Mesodermal cell (in vitro differentiated cells): ENCODE measurements around the gene GLDC.
"Not testable (repeated sequence)": the region's sequence is repeated elsewhere in the genome, so short reads cannot be mapped to it uniquely, and the experiment has no call there.

Source experiments
- H3K27ac ChIP-seq: 2 replicates; pipeline ENCODE4 v1.7.0; 2013; ENCODE audit warnings: mild to moderate bottlenecking, low read depth, low read length, moderate library complexity; ENCODE audit not compliant: severe bottlenecking
- H3K36me3 ChIP-seq: 2 replicates; pipeline ENCODE4 v1.7.1; 2013; ENCODE audit warnings: mild to moderate bottlenecking, low read length, moderate library complexity; ENCODE audit not compliant: control insufficient read depth, insufficient read depth
- H3K4me1 ChIP-seq: one replicate; pipeline ENCODE4 v1.7.1; 2013; ENCODE audit warnings: mild to moderate bottlenecking, low read length; ENCODE audit not compliant: insufficient read depth, control insufficient read depth, poor library complexity, severe bottlenecking
- H3K4me3 ChIP-seq: 2 replicates; pipeline ENCODE4 v1.7.0; 2013; ENCODE audit warnings: low read length, control low read depth, mild to moderate bottlenecking; ENCODE audit not compliant: insufficient read depth, poor library complexity, severe bottlenecking; ENCODE audit errors: extremely low read depth
- H3K9me3 ChIP-seq: 2 replicates; pipeline ENCODE4 v1.7.1; 2013; ENCODE audit warnings: mild to moderate bottlenecking, low read length, moderate library complexity; ENCODE audit not compliant: control insufficient read depth
- WGBS, 2 experiments: methylation state at CpG; one replicate each; pipeline ENCODE4 v1.1.5; 2013; ENCODE audit warnings: missing lambda C conversion rate in 2 of 2; ENCODE audit not compliant: insufficient coverage in 2 of 2; 5-methylcytosine and 5-hydroxymethylcytosine counted together

Gene GLDC

GRCh38 chr9:6551136-6551535 is 94.4 kb downstream of the GLDC start:
- no peak overlapping the region for H3K4me3 ChIP-seq
- H3K9me3 ChIP-seq: no peaks in the 10 kb centered on the region
- H3K27ac ChIP-seq: no peak overlapping the region
- WGBS, 2 experiments: no CpG with 5 or more reads among the region's 2 CpGs
- peaks cover 27% of the 10 kb centered on the region for H3K4me1 ChIP-seq
- H3K36me3 ChIP-seq: no peaks in the 10 kb centered on the region

DNA sequence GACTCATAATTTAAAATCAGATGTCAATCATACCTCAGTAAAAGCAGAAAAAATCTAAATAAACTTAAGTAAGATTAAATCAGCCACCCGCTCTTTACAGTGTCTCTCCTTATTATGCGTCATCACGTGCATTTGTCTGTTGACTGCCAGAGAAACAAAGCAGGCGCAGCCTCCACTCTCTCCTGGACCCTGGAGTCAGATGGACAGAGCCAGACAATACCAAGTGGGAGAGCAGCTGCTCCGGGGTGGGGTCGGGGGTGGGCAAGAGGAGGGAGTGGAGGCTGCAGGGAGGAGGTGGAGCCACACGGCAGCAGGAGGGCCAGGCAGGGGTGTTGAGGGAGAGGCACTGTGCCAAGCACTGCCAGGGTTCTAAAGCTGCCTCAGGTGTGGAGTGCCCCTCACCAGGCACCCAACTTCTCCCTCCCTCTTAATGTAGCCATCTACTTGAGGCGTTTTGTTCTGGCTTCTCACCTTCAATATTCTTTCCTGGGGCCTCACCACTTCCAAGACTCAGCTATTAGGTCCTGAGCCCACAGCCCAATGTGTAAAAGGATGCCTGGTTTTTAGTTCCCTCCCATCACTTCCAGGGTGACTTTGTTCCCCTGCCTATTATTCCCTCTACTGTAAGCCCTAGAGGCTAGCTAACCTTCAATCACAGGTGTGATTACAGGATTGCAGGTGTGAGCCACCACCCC is 96.3 kb downstream of the GLDC start:
- 83 to 84% methylated on average over 7 of the region's 8 CpGs for WGBS, 2 experiments
- Histone ChIP-seq H3K27ac (no peak overlapping the region), H3K36me3 (no peaks in the 10 kb centered on the region), H3K9me3 (no peaks in the 10 kb centered on the region), H3K4me1 (peaks cover 27% of the 10 kb centered on the region), H3K4me3 (no peak overlapping the region)

DNA sequence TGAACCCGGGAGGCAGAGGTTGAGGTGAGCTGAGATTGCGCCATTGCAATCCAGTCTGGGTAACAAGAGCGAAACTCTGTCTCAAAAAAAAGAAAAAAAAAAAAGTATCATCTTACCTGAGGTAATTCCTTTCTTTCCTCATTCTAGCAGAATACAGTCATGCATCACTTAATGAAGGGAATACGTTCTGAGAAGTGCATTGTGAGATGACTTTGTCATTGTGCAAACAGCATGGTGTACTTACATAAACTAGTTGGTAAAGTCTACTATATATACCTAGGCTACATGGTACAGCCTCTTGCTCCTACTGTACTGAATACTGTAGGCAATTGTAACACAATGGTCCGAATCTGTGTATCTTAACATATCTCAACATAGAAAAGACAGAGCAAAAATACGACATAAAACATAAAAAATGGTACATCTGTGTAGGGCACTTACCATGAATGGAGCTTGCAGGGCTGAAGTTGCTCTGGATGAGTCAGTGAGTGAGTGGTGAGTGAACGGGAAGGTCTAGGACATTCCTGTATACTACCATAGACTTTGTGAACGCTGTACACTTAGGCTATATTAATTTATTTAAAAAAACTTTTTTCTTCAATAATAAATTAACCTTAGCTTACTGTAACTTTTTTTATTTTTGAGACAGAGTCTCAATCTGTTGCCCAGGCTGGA is 100.4 kb downstream of the GLDC start:
- no peaks in the 10 kb centered on the region for H3K9me3 ChIP-seq
- 94 to 100% methylated on average over 2 of the region's 8 CpGs for WGBS, 2 experiments

GRCh38 chr9:6543204-6543603 is 102.3 kb downstream of the GLDC start:
- Histone ChIP-seq H3K27ac (no peak overlapping the region), H3K4me3 (no peak overlapping the region), H3K9me3 (no peaks in the 10 kb centered on the region), H3K4me1 (peaks cover 8% of the 10 kb centered on the region), H3K36me3 (no peaks in the 10 kb centered on the region)
- WGBS, 2 experiments: 63 to 65% methylated on average over 3 to 6 of the region's 6 CpGs

More for the DNA sequence above, 100.4 kb downstream of the GLDC start:
- no peaks in the 10 kb centered on the region for H3K36me3 ChIP-seq
- no peak overlapping the region for H3K4me3 ChIP-seq
- peaks cover 8% of the 10 kb centered on the region for H3K4me1 ChIP-seq
- no peak overlapping the region for H3K27ac ChIP-seq

DNA sequence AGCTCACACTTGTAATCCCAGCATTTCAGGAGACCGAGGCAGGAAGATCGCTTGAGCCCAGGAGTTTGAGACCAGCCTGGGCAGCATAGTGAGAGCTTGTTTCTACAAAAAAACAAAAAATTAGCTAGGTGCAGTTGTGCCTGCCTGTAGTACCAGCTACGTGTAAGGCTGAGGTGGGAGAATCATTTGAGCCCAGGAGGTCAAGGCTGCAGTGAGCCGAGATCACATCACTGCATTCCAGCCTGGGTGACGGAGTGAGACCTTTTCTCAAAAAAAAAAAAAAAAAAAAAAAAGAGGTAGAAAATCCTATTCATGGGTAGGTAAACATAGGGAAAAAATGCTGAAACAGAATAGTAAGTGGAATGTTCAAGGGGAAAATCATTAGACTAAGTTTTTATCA is 102.9 kb downstream of the GLDC start:
- not testable (repeated sequence) for H3K27ac ChIP-seq, H3K4me1 ChIP-seq, H3K4me3 ChIP-seq, H3K36me3 ChIP-seq, H3K9me3 ChIP-seq
- 87 to 97% methylated on average over 3 to 4 of the region's 5 CpGs for WGBS, 2 experiments

DNA sequence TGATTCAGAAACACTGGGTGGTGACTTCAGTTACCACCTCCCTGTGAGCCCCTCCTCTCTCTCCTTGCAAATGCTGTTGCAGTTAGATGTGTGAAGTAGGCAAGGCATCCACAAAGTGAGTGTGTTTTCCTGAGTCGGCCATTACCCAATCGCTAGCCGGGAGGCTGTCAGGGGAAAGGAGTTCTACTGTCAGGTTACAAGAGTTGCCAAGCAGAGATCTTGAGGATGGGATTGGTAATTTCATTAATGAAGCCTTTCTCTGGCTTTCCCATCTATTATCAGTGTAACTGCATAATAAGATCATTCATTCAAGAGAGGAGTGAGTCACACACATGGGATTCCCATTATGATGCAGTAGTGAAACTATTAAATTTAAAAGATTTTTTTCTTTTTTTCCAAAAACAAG is 106.9 kb downstream of the GLDC start:
- no peak overlapping the region for H3K4me3 ChIP-seq
- H3K27ac ChIP-seq: no peak overlapping the region
- peaks cover 8% of the 10 kb centered on the region for H3K4me1 ChIP-seq
- no peaks in the 10 kb centered on the region for H3K9me3 ChIP-seq
- no peaks in the 10 kb centered on the region for H3K36me3 ChIP-seq
- WGBS, 2 experiments: 83% methylated on average over 3 of the region's 3 CpGs; no CpG with 5 or more reads in 1 of the 2 experiments

- H3K4me1 ChIP-seq: no peaks in the 10 kb centered on the region
- H3K36me3 ChIP-seq: no peaks in the 10 kb centered on the region
- H3K27ac ChIP-seq: no peak overlapping the region
- no peaks in the 10 kb centered on the region for H3K9me3 ChIP-seq
- H3K4me3 ChIP-seq: no peak overlapping the region
- 90 to 100% methylated on average over 2 to 3 of the region's 3 CpGs for WGBS, 2 experiments
Observed at GRCh38 chr9:6535594-6535993, 109.9 kb downstream of the GLDC start.

DNA sequence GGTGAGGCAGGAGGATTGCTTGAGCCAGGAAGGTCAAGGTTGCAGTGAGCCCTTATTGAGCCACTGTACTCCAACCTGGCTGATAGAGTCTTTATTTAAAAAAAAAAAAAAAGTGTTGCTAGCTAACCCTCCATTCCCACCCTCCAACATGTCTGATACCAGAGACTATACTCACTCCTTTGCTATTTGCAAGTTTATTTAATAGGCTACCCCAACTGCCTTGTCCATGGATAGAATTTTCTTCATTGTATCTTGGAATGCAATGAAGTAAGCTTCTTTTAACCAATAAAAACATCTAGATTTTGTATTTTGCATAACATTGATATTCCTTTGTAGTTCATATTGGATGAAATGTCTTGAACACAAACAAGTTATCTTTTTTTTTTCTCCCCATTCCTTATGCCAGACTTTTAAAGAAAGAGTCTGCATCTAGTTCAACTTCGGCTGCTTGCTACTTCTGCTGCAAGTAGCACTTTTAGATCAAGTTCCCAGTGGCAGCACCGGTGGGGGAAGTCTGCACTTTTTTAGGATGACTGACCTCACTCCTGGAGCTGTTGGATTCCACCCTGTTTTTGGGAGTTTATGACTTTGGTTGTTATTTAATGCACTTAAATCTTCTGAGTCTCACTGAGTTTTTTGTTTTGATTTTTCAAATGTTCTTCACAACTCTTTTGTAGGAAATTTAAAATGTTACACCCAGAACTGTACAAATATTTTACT is 120.0 kb downstream of the GLDC start:
- H3K27ac ChIP-seq: no peak overlapping the region
- 86 to 100% methylated on average over 2 of the region's 2 CpGs for WGBS, 2 experiments
- no peak overlapping the region for H3K4me3 ChIP-seq
- peaks cover 3% of the 10 kb centered on the region for H3K9me3 ChIP-seq
- H3K4me1 ChIP-seq: no peaks in the 10 kb centered on the region
- peaks cover 3% of the 10 kb centered on the region for H3K36me3 ChIP-seq

- H3K4me1 ChIP-seq: no peaks in the 10 kb centered on the region
- no peak overlapping the region for H3K4me3 ChIP-seq
- 93 to 95% methylated on average over 3 of the region's 4 CpGs for WGBS, 2 experiments
- H3K36me3 ChIP-seq: peaks cover 7% of the 10 kb centered on the region
- H3K9me3 ChIP-seq: peaks cover 3% of the 10 kb centered on the region
- no peak overlapping the region for H3K27ac ChIP-seq
Observed at GRCh38 chr9:6522263-6522662, 123.3 kb downstream of the GLDC start.

GRCh38 chr9:6512085-6512657 is 133.4 kb downstream of the GLDC start:
- Histone ChIP-seq H3K36me3 (peaks cover 18% of the 10 kb centered on the region), H3K4me1 (no peaks in the 10 kb centered on the region), H3K27ac (no peak overlapping the region), H3K9me3 (no peaks in the 10 kb centered on the region), H3K4me3 (no peak overlapping the region)
- WGBS, 2 experiments: 63 to 100% methylated on average over 1 of the region's 3 CpGs
